Activated CD4-positive, alpha-beta T cell treated with anti-CD3 and anti-CD28 coated beads, Interleukin-2, amount 50 U/mL, for 48 hours (primary cell): Measurements from ENCODE around the gene INHBC.
A peak's percentile ranks its signal among the peaks of the same experiment; 100 is the strongest.

Source experiments
- DNase-seq, 2 experiments: peaks; one replicate each; pipeline ENCODE4 v3.0.0-alpha.2; 2020

The INHBC gene

DNA sequence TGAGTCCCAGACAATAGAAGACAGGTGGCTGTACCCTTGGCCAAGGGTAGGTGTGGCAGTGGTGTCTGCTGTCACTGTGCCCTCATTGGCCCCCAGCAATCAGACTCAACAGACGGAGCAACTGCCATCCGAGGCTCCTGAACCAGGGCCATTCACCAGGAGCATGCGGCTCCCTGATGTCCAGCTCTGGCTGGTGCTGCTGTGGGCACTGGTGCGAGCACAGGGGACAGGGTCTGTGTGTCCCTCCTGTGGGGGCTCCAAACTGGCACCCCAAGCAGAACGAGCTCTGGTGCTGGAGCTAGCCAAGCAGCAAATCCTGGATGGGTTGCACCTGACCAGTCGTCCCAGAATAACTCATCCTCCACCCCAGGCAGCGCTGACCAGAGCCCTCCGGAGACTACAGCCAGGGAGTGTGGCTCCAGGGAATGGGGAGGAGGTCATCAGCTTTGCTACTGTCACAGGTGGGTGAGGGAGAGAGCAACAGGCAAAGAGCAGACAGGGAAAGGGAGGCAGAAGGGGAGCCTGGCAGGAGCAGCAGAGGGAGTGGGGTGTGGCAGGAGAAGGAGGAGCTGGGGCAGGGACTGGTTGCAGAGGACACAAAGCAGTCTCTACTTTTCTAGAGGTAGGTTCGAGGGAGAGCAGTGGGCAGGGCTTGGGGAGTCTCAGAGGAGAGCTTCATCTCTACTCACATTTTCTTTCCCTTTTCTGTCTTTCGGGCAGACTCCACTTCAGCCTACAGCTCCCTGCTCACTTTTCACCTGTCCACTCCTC is 21.0 kb downstream of the INHBC start:
- DNase-seq: no peak

DNA sequence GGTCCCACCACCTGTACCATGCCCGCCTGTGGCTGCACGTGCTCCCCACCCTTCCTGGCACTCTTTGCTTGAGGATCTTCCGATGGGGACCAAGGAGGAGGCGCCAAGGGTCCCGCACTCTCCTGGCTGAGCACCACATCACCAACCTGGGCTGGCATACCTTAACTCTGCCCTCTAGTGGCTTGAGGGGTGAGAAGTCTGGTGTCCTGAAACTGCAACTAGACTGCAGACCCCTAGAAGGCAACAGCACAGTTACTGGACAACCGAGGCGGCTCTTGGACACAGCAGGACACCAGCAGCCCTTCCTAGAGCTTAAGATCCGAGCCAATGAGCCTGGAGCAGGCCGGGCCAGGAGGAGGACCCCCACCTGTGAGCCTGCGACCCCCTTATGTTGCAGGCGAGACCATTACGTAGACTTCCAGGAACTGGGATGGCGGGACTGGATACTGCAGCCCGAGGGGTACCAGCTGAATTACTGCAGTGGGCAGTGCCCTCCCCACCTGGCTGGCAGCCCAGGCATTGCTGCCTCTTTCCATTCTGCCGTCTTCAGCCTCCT is 21.6 kb downstream of the INHBC start:
- peak; percentile 46 to 59 for DNase-seq

DNA sequence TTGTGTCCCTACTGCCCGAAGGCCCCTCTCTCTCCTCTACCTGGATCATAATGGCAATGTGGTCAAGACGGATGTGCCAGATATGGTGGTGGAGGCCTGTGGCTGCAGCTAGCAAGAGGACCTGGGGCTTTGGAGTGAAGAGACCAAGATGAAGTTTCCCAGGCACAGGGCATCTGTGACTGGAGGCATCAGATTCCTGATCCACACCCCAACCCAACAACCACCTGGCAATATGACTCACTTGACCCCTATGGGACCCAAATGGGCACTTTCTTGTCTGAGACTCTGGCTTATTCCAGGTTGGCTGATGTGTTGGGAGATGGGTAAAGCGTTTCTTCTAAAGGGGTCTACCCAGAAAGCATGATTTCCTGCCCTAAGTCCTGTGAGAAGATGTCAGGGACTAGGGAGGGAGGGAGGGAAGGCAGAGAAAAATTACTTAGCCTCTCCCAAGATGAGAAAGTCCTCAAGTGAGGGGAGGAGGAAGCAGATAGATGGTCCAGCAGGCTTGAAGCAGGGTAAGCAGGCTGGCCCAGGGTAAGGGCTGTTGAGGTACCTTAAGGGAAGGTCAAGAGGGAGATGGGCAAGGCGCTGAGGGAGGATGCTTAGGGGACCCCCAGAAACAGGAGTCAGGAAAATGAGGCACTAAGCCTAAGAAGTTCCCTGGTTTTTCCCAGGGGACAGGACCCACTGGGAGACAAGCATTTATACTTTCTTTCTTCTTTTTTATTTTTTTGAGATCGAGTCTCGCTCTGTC is 22.3 kb downstream of the INHBC start:
- DNase-seq: no peak

DNA sequence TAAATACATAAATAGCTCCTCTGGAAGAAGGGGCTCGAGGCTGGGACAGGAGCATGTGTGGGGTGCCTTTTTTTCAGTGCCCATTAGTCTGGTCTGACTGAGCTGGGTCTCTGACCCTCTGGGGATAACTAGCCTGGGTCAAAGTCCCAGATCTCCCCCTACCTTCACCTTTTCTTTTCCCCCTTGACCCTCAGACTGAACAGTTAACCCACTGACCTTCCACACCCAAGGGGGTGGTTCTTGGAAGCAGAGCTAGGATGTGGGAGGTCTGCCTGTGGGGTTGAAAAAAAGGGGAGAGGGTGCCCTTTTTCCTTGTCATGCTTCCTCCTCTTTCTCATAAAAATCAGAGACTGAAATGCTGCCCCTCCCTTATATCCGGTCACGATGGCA is 24.1 kb downstream of the INHBC start:
- no peak for DNase-seq

DNA sequence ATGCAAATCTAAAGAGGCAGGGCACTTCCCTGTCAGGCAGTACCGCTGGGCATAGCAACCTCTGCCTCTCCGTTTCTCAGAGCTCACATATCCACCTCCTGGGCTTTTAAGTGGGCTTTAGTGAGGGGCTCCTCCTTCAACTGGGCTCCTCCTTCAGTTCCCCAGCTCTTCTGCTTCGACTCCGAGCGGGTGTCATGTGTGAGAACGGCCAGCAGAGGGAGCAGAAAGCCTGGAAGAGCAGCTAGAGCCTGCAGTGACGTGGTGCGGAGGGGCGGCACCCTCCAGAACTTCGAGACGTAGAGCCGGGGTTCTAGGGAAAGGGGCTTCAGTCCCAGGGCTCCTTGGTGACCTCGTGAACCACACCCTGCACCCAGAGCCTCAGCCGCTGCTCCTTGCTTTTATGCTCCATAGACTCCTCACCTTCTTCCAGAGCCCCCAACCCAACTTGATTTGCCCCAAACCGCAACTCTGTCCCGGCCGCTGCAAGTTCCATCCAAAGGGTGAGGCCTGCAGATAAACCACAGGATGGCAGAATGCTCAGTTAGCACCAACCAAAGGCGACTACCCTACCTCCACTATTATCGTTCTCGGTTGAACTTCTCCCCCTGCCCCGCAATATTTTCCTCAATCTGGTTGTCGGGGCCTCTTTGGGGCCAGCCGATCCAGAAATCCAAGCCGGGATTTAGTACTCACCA is 24.6 kb downstream of the INHBC start:
- peak; percentile 97 to 98 for DNase-seq

DNA sequence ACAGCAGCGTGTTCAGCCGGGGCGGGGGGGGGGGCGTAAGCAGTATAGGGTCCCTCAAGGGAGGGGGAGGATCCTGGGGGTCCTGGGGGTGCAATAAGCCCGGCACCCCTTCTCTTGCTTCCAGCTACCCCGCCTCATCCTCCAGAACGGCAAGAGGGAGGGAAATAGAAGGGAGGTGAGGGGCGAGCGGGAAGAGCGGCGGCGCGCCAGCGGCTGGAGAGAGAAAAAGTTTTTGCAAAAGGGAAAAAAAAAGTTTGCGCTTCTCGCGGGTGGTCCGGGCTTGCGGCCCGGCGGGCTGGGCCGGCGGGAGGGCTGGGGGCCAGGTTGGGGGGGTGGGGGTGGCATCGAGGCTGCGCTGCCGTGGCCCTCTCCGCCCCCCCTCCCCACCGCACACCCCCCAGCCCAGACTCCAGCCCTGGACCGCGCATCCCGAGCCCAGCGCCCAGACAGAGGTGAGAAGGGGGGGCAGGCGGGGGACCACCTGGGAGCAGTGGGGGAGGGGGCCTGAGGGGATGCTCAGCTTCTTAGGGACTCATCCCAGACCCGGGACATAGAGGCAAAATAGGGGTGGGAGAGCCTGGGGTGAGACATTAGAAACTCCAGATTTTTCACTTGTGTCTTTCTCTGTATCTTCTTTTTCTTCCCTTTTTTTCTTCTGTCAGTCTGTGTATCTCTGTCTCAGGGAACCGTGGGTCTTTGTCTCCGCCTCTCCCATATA is 25.3 kb downstream of the INHBC start, which contains the start of gene GLI1:
Gene GLI1, plus strand, starts transcription at position 36 of the 718 bp plus-strand sequence. CDS start 3,907 bp downstream, outside the sequence.
- no peak for DNase-seq

DNA sequence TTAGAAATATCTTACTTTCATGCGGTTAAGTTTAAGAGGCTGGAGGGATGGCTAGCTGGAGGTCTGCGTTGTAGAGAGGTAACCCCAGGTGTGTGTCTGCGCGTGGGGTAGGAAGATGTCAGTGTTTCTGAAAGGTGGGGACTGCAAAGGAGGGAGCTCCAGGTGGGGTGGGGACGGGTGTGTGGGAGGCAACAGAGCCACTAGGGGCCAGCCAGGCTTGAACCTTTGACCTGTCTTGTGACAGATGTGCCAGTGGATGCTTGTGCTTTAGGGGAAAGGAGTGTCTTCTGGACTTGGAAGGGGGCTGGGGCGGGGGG is 25.8 kb downstream of the INHBC start:
- no peak for DNase-seq

DNA sequence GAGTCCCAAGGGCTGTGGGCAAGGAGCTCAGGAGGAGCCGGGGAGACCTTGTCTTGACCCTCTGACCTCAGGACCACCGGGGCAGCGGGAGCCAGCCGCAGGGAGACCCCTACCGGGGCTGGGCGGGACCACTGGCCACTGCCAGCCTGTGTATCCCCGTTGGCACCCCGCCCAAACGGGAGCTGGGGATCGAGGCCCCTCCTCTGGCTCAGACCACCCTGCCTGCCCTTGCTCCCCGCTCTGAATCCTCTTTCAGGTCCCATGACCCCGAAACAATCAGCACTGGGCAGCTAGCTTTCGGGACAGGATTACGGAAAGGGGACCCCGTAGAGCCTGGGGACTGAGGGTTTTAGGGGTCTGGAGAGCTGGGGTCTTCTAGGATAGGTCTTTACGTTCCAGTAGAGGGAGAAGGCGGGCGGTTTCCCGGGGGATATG is 26.3 kb downstream of the INHBC start:
- no peak for DNase-seq

DNA sequence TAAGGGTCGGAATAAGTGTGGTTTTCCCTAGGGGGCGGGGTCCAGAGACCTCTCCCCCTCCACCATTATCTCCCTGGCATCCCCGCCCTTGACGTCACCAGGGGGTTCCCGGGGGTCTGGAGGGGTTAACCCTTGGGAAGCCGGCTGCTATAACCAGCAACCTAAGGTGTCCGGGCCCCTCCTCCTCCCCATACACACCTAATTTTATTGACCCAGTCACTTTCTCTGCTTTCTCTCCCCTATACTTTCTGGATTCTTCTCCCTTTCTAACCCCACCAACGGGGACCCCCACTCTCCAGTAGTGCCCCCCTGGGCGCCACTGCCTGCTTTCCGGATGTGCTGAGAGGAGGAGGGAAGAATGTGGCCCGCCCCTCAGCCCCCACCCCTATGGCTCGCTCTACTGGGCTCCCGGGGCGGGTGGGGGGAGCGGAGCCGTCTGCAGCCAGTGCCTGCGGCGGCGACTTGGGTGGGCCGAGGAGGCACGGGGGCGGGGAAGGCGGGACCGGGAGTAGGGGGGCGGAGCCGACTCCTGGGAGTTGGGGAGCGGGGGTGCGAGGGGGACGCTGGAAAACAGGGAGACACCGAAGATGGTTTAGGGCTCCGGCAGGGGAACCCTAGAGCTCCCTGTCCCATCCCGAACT is 26.8 kb downstream of the INHBC start:
- peak; percentile 38 to 39 for DNase-seq

DNA sequence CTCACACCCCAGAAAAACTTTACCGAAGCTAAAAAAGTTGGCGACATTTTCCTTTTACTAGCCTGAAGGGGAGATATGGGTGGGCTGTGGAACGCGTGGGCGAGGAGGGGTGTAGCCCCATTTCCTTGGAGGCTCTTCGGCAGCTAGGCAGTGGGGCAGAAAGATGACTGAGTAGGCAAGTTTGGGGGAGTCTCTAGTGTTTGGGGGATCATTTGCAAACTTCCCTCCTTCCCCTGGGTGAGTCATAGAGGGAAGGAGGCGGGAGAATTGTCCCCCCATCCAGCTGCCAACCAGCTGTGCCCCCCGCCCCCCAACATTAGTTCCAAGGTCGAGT is 27.3 kb downstream of the INHBC start:
- no peak for DNase-seq

DNA sequence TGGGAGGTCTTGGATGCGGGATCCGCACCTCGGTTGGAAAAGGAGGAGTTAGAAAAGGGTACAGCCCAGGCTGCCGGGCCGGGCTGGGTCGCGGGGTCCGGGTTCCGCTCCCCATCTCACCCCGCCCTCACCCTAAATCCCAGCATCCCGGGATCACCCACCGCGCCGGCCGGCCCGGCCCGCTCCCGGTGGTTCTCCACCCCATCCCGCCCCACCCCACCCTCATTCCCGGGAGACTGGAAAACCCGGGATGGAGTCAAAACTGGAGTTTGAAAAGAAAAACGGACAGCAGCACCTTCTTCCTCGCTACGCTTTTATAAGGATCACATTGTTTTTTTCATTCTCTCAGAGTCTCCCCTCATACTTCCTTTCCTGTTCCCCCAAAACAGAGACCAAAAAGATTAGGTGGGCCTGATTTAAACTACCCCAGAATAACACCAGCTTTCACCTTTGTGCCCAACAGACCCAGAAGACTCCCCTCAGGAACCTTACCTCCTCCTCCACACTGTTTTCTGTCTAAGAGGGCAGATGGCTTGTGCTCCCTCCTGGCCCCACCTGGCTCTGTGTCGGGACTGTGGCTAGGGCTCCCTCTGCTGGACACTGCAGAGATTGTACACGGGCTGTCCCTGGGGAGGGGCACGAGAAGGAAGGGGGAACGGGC is 27.8 kb downstream of the INHBC start:
- DNase-seq: peak; percentile 92 to 94

DNA sequence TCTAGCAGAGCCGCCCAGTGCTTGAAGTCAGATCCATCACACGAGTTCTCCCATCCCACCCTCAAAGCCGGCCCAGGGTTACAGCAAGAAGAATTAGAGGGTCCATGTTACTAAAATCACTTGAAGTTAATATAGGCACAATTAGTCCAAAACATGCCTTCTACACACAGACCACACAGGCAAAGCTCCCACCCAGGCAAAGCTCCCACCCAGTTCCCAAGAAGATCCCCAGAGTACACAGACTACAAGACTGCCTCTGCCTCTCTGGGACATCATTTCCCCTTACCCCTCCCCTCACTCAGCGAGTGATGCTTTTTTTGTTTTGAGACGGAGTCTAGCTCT is 28.3 kb downstream of the INHBC start:
- DNase-seq: no peak

DNA sequence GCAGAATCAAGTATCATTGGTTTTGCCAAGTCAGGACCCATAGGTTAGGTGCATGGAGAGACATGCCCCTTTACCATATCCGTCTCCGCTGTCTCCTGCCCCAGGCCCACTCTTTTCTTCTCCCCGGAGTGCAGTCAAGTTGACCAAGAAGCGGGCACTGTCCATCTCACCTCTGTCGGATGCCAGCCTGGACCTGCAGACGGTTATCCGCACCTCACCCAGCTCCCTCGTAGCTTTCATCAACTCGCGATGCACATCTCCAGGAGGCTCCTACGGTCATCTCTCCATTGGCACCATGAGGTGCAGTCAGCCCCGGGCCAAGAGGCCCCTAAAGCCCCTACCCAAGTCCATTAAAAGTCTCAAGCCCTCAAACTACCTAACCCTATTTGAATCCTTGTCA is 30.0 kb downstream of the INHBC start:
- no peak for DNase-seq

DNA sequence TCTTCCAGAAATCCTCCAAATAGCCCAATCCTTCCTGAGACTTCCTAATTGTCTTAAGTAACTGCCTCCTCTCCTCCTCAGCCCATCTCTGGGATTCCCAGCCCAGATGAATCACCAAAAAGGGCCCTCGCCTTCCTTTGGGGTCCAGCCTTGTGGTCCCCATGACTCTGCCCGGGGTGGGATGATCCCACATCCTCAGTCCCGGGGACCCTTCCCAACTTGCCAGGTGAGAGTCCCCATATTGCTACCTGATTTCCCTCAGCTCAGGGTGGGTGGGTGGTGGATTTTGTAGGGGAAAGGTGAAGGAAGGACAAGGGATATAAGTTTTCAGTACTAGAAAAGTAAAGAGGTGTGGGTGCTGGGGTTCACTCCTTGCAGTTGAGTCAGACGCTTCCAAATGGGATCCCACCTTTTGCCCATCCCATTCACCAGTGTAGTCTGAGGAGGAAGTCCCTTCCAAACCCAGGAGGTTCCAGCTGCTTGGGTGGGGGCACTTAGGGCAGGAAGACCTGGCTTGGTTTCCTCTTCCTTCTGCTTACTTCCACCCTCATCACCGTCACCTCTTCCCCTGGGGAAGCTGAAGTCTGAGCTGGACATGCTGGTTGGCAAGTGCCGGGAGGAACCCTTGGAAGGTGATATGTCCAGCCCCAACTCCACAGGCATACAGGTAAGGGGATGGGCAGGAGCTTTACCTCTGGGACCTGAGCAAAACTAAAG is 30.6 kb downstream of the INHBC start:
- no peak for DNase-seq

DNA sequence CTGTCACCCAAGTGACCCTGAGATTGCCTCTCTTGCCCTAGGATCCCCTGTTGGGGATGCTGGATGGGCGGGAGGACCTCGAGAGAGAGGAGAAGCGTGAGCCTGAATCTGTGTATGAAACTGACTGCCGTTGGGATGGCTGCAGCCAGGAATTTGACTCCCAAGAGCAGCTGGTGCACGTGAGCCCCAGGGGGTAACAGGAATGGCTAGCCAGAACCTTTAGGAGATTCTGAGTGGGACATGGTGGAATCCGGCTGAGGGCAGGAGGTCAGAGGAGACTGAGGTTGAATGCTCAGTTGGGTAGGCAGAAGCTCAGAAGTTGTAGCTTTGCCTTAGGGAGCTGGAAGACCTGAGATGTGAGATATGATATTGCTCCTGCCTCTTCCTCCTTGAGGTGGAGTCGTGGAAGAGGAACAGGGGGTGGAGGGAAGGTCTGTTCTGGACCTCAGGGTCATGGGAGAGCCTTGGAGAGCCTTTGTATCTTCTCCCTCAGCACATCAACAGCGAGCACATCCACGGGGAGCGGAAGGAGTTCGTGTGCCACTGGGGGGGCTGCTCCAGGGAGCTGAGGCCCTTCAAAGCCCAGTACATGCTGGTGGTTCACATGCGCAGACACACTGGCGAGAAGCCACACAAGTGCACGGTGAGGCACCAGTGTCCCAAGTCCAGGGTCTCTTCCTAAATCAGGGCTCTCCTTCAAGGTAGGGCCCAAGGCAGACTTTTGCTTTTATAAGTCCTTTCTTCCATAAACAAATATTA is 31.3 kb downstream of the INHBC start:
- DNase-seq: no peak

DNA sequence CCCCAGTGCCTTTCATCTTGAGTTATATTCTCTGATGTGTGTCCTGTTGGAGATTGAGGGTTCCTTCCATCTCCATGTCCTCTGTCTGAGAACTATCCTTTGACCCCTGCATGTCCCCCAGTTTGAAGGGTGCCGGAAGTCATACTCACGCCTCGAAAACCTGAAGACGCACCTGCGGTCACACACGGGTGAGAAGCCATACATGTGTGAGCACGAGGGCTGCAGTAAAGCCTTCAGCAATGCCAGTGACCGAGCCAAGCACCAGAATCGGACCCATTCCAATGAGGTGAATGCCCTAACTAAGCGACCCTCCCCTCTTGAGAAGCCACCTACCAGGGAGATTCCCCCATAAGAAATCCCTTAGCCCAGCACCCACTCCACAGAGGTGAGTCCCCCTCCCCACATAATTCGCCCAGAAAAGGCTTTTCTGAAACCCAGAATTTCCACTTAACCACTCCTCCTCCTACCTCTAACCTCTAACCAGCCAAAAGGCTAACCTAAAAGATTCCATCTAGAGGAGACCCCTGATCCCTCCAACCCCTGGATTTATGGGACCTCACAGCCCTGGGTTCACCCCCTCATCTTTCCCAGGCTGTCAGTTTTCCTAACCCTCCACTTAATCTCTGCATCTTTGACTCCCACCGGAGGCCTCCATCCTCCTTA is 32.8 kb downstream of the INHBC start:
- no peak for DNase-seq

DNA sequence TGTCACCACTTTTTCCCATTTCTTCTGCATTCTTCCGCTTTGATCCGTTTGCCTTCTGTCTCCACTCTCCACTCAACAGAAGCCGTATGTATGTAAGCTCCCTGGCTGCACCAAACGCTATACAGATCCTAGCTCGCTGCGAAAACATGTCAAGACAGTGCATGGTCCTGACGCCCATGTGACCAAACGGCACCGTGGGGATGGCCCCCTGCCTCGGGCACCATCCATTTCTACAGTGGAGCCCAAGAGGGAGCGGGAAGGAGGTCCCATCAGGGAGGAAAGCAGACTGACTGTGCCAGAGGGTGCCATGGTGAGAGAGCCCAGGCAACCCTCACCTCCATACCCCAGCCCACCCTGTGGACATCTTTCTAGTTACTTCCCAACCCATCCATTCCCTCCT is 33.3 kb downstream of the INHBC start:
- DNase-seq: no peak

DNA sequence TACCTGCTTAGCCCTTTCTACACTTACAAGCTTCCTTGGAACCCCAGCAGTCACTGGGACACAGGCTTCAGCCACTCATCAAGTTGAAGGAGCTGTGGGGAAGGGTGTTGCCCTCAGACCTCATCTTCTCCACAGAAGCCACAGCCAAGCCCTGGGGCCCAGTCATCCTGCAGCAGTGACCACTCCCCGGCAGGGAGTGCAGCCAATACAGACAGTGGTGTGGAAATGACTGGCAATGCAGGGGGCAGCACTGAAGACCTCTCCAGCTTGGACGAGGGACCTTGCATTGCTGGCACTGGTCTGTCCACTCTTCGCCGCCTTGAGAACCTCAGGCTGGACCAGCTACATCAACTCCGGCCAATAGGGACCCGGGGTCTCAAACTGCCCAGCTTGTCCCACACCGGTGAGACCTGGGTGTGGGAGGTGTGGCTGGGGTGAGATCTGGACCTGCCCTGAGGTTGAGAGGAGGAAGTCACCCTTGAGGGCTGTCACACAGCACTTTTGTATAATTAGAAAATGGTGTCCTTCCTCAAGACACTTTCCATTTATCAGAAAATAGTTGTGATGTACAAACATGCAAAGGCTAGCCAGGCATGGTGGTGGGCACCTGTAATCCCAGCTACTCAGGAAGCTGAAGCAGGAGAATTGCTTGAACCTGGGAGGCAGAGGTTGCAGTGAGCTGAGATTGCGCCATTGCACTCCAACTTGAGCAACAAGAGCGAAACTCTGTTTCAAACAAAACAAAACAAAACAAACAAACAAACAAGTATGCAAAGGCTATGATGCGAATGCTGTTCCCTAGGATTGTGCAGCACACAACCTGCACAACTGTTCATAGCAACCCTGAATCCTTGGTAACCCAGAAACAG is 34.9 kb downstream of the INHBC start:
- no peak for DNase-seq
